Skeletal muscle tissue (tissue), 4 donors: ENCODE measurements around the gene PEDS1. TPM values are rescaled to one million over a fixed set of nuclear protein-coding genes. Genes with fewer than 3 reads are reported as not detected.
"Not testable (repeated sequence)": the region's sequence is repeated elsewhere in the genome, so short reads cannot be mapped to it uniquely, and the experiment has no call there.

Source experiments
- H3K27ac ChIP-seq: one replicate; pipeline ENCODE4 v1.7.0; 2013; ENCODE audit warnings: mild to moderate bottlenecking, low read depth, low read length, inconsistent platforms
- H3K27me3 ChIP-seq, 3 donors: one replicate each; pipeline ENCODE4 v1.7.0; 2013; ENCODE audit warnings: low read length in 3 of 3; ENCODE audit not compliant: control insufficient read depth in 3 of 3, insufficient read depth in 3 of 3
- H3K36me3 ChIP-seq, 3 donors: one replicate each; pipeline ENCODE4 v1.7.0; 2013; ENCODE audit warnings: low read length in 3 of 3; ENCODE audit not compliant: control insufficient read depth in 3 of 3, insufficient read depth in 3 of 3
- H3K4me1 ChIP-seq, 3 donors: one replicate each; pipeline ENCODE4 v1.7.0; 2013; ENCODE audit warnings: low read length in 3 of 3, mild to moderate bottlenecking in 3 of 3; ENCODE audit not compliant: control insufficient read depth in 3 of 3, insufficient read depth in 3 of 3
- H3K4me3 ChIP-seq, 3 donors: one replicate each; pipeline ENCODE4 v1.7.0; 2013; ENCODE audit warnings: low read length in 3 of 3
- H3K9ac ChIP-seq, 3 donors: one replicate each; pipeline ENCODE4 v1.7.0; 2013; ENCODE audit warnings: low read length in 3 of 3, mild to moderate bottlenecking in 3 of 3, moderate library complexity in 2 of 3, low read depth in 1 of 3
- H3K9me3 ChIP-seq, 3 donors: one replicate each; pipeline ENCODE4 v1.7.0; 2013; ENCODE audit warnings: low read length in 3 of 3; ENCODE audit not compliant: control insufficient read depth in 3 of 3
- total RNA-seq: library from RNA; depleted of rRNA; stranded (reverse); fragments of >200 nt; gene quantifications from one replicate; pipeline ENCODE4 v1.2.3, GENCODE V29; 2014
- donor health status: Osteomylitis.

The PEDS1 gene
- total RNA-seq, 1 donor from 2014 or later: 5.7 TPM

- Histone ChIP-seq H3K9ac (peak overlapping the region in 2 of 3 donors; percentile 16 to 25), H3K9me3 (no peaks in the 10 kb centered on the region), H3K27me3 (no peaks in the 10 kb centered on the region), H3K4me1 (peaks cover 63 to 65% (median 64%) of the 10 kb centered on the region in 3 donors), H3K4me3 (no peak overlapping the region), H3K36me3 (no peaks in the 10 kb centered on the region), H3K27ac (peak overlapping the region; percentile 43)
Observed at GRCh38 chr20:50108556-50109235, 44.8 kb downstream of the PEDS1 start.

- peaks cover 57 to 62% (median 58%) of the 10 kb centered on the region in 3 donors for H3K4me1 ChIP-seq
- H3K9me3 ChIP-seq: no peaks in the 10 kb centered on the region
- peak overlapping the region in 1 of 3 donors; percentile 25 for H3K9ac ChIP-seq
- peak overlapping the region; percentile 43 for H3K27ac ChIP-seq
- peak overlapping the region in 1 of 3 donors; percentile 0 for H3K4me3 ChIP-seq
- H3K36me3 ChIP-seq: no peaks in the 10 kb centered on the region
- H3K27me3 ChIP-seq: no peaks in the 10 kb centered on the region
Observed at GRCh38 chr20:50107796-50108331, 45.7 kb downstream of the PEDS1 start.

- no peaks in the 10 kb centered on the region for H3K9me3 ChIP-seq
- no peak overlapping the region for H3K9ac ChIP-seq
- peak overlapping the region; percentile 43 for H3K27ac ChIP-seq
- H3K27me3 ChIP-seq: no peaks in the 10 kb centered on the region
- H3K4me1 ChIP-seq: peaks cover 56 to 64% (median 59%) of the 10 kb centered on the region in 3 donors
- H3K36me3 ChIP-seq: no peaks in the 10 kb centered on the region
- peak overlapping the region in 1 of 3 donors; percentile 9 for H3K4me3 ChIP-seq
Observed at GRCh38 chr20:50107086-50107660, 46.4 kb downstream of the PEDS1 start.

GRCh38 chr20:50106669-50107068 lies 46.9 kb downstream of the PEDS1 start:
- Histone ChIP-seq H3K27ac (peak overlapping the region; percentile 43), H3K4me1 (peaks cover 55 to 63% (median 58%) of the 10 kb centered on the region in 3 donors)
- not testable (repeated sequence) for H3K36me3 ChIP-seq, H3K9ac ChIP-seq, H3K9me3 ChIP-seq, H3K4me3 ChIP-seq, H3K27me3 ChIP-seq

Other genes starting within 250 kb of the PEDS1 start
- 1.0 TPM for gene SPATA2, start 238.2 kb downstream of the PEDS1 start, total RNA-seq
- gene RNF114, start 217.3 kb downstream of the PEDS1 start, total RNA-seq: 35.0 TPM
- gene SNAI1, start 170.7 kb downstream of the PEDS1 start, total RNA-seq: 0.52 TPM
- 36.5 TPM for gene UBE2V1, start 40.6 kb downstream of the PEDS1 start, total RNA-seq
- 7.3 TPM for gene CEBPB, start 37.1 kb upstream of the PEDS1 start, total RNA-seq